ENCODE data around the gene TMEM60.

GRCh38 chr7:77831481-77831880 is 33.2 kb upstream of the TMEM60 start:
- TF ChIP-seq CTCF (IDR thresholded peaks at IDR 0.05; ENCODE audit: extremely low read depth in 1 of 2, insufficient read depth in 1 of 2, low read depth in 1 of 2, low read length in 2 of 2): no peak
- no peak for TF ChIP-seq POLR2A (IDR thresholded peaks at IDR 0.05; ENCODE audit: low read depth, low read length)
- no peak for TF ChIP-seq EZH2 (IDR thresholded peaks at IDR 0.05; ENCODE audit: borderline replicate concordance, low read depth, low read length, severe bottlenecking)
- no peak for TF ChIP-seq JUN (IDR thresholded peaks at IDR 0.05; ENCODE audit: borderline replicate concordance, insufficient read depth, insufficient read length, low read depth)
- TF ChIP-seq, protein P1, sequence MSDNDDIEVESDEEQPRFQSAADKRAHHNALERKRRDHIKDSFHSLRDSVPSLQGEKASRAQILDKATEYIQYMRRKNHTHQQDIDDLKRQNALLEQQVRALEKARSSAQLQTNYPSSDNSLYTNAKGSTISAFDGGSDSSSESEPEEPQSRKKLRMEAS (IDR thresholded peaks at IDR 0.05; ENCODE audit: insufficient read depth, insufficient read length): no peak
- TF ChIP-seq POLR2AphosphoS5 (IDR thresholded peaks at IDR 0.05; ENCODE audit: insufficient read depth, low read depth, low read length): no peak
